22Rv1 (cell line): ENCODE data around the gene MGA.

Experiments
- CTCF ChIP-seq: fragments of 450-650 bp; IDR thresholded peaks from 2 replicates; pipeline ENCODE4 v1.5.1; 2017; ENCODE audit warnings: mild to moderate bottlenecking
- ZFX ChIP-seq: fragments of 450-650 bp; IDR thresholded peaks from 2 replicates; pipeline ENCODE4 v1.6.1; 2017; ENCODE audit warnings: antibody characterized with exemption, borderline replicate concordance

GRCh38 chr15:41689083-41689482 lies 28.9 kb downstream of the MGA start:
- no peak for TF ChIP-seq CTCF
- TF ChIP-seq ZFX = no peak
